EL (cell line): ENCODE data around the gene FN1.
A peak's percentile ranks its signal among the peaks of the same experiment; 100 is the strongest.

Experiments
- DNase-seq: peaks from one replicate; pipeline ENCODE4 v3.0.0-alpha.2; 2016

FN1 gene

GRCh38 chr2:215441560-215442400 is 5.9 kb upstream of the FN1 start:
- peak; percentile 62 for DNase-seq

- DNase-seq = no peak
Observed at GRCh38 chr2:215439980-215440512, 4.2 kb upstream of the FN1 start.

- no peak for DNase-seq
Observed at GRCh38 chr2:215439404-215439803, 3.5 kb upstream of the FN1 start.

GRCh38 chr2:215437614-215438013 is 1.7 kb upstream of the FN1 start:
- no peak for DNase-seq

- DNase-seq = peak; percentile 36
Observed at GRCh38 chr2:215436705-215437565, 1.1 kb upstream of the FN1 start.

GRCh38 chr2:215435280-215435869 is 493 bp downstream of the FN1 start:
- DNase-seq = no peak

- DNase-seq = peak; percentile 39
Observed at GRCh38 chr2:215434447-215435279, 1.2 kb downstream of the FN1 start.

- DNase-seq = no peak
Observed at GRCh38 chr2:215432759-215433594, 2.9 kb downstream of the FN1 start.

GRCh38 chr2:215431778-215432758 is 3.8 kb downstream of the FN1 start:
- peak; percentile 34 for DNase-seq

- DNase-seq = no peak
Observed at GRCh38 chr2:215431290-215431689, 4.6 kb downstream of the FN1 start.

GRCh38 chr2:215430528-215431187 is 5.2 kb downstream of the FN1 start:
- peak; percentile 86 for DNase-seq

- DNase-seq = no peak
Observed at GRCh38 chr2:215429424-215429823, 6.4 kb downstream of the FN1 start.

GRCh38 chr2:215428060-215428910 is 7.6 kb downstream of the FN1 start:
- DNase-seq = no peak

GRCh38 chr2:215427585-215427984 is 8.3 kb downstream of the FN1 start:
- no peak for DNase-seq

GRCh38 chr2:215425021-215425782 is 10.7 kb downstream of the FN1 start:
- DNase-seq = no peak

- DNase-seq = no peak
Observed at GRCh38 chr2:215423928-215424540, 11.8 kb downstream of the FN1 start.

- DNase-seq = no peak
Observed at GRCh38 chr2:215423234-215423633, 12.6 kb downstream of the FN1 start.
